ENCODE data around the gene RAB30. TPM values are rescaled to one million over a fixed set of nuclear protein-coding genes. Genes with fewer than 3 reads are reported as not detected.

Gene RAB30
- total and polyA plus RNA-seq, 7 experiments from 2014 or later = 7.4 to 50.2 (median 24.4) TPM

DNA sequence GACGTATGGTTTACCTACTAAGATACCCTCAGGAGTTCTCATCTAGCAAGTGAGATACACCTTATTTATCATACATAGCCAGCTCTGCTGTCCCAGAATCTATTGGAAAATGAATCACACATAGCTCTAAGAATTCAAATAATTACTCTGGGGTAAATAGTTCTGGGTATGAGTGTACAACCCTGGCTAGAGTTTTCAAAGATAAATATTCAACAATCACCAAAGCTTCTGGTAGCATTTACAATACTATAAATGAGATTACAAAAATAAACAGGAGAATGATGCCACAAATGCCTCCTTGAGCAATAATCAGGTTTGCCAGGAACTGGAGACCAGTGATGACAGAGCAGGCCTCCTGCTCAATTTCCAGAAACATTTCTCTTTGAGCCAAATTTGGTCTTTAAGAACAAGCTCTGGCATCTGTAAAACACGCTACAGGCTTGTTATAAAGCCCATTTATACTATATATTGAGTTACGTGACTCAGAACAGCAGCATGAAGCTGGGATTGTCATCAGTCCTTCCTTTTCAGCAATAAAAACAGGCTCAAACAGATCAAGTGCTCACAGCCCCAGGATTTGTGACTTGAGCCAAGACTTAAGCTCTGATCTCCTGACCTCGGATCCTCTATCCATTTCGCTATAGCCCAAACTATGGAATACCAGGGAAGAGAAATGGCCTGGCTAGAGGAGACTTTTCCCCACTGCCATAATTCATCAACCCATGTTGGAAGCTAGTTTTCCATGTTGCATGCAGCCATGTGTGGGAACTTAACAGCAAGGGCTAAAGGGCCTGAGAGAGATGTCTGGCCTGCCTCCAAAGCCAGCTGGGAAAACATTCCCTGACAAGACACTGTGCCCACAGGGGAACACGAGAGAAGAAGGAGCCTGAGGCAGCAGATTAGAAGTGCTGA is 19.7 kb downstream of the RAB30 start:
- no peak overlapping the region for H3K4me3 Mint-ChIP-seq
- peaks cover 20 to 64% (median 40%) of the 10 kb centered on the region in 7 donors for H3K4me1 Mint-ChIP-seq
- CTCF ChIA-PET = interaction anchor here (0.6 to 0.9 kb wide), 4 partner anchors 89 to 329 kb away, joined by 3 to 4 read pairs (median 3); no protein-coding TSS in a partner anchor
- POLR2A ChIA-PET = interaction anchor here (0.8 to 2.0 kb wide), 4 partner anchors 11 to 104 kb away, joined by 4 to 9 read pairs (median 4); partner anchors contain the start of genes PCF11 and RAB30
- H3K36me3 Mint-ChIP-seq = peaks cover 10 to 34% (median 25%) of the 10 kb centered on the region in 5 donors
- H3K27ac Mint-ChIP-seq = no peak overlapping the region
- H3K4me1 ChIP-seq (ENCODE audit: control insufficient read depth in 2 of 2, insufficient read depth in 2 of 2, low read length in 2 of 2) = peaks cover 7 to 8% of the 10 kb centered on the region in 2 donors
- DNase-seq (no peak), ATAC-seq (no peak)
- H3K27me3 ChIP-seq (ENCODE audit: control insufficient read depth in 2 of 2, insufficient read depth in 2 of 2, low read length in 2 of 2) = no peaks in the 10 kb centered on the region
- H3K4me3 ChIP-seq (ENCODE audit: low read length) = no peak overlapping the region
- peaks cover 0 to 3% (median 3%) of the 10 kb centered on the region in 3 experiments for H3K36me3 ChIP-seq (ENCODE audit: control insufficient read depth in 2 of 3, insufficient read depth in 3 of 3, low read length in 3 of 3)
- no peaks in the 10 kb centered on the region for H3K27me3 Mint-ChIP-seq
- peaks cover 0 to 8% (median 0%) of the 10 kb centered on the region in 3 experiments for H3K9me3 ChIP-seq (ENCODE audit: control insufficient read depth in 2 of 3, low read length in 3 of 3)
- peaks cover 0 to 23% (median 6%) of the 10 kb centered on the region in 11 donors for H3K9me3 Mint-ChIP-seq
- H3K27ac ChIP-seq (ENCODE audit: low read depth, low read length) = no peak overlapping the region
- intact Hi-C loops (cut with micrococcal nuclease) = no loop called here

DNA sequence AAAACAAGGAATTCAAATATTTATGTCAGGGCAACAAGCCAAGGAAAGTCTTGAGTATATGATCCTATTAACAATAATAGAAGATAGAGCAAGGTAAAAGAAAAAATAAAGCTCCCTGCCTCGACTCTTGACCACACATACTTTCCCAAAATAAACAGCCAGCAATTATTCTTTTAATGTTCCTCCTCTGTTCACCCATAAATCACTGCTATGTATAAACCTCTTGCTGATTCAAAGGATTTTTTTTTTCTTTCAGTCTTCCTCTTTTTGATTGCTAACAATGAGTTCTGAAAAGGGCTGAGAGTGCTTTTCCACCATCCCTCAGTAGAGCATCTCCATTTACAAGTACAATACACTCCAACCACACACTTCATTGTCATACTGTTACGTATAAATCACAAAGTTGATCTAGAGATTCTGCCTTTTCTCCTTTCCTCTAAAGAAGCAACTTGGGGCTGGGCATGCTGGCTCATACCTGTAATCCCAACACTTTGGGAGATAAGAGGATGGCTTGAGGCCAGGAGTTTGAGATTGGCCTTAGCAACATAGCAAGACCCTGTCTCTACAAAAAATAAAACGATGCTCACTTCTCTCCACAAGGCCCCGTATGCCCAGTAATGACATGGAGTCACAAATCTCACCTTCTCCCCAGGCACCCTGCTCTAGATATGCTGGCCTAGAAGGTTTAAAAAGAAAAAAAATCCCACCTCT is 24.0 kb downstream of the RAB30 start:
- CTCF ChIA-PET = interaction anchor here (1.3 kb wide), 1 partner anchor 41 kb away, joined by 3 read pairs; no protein-coding TSS in a partner anchor
- ATAC-seq = no peak
- Histone ChIP-seq H3K9me3 (ENCODE audit: control insufficient read depth in 2 of 3, low read length in 3 of 3) (peaks cover 0 to 8% (median 0%) of the 10 kb centered on the region in 3 experiments), H3K36me3 (ENCODE audit: control insufficient read depth in 2 of 3, insufficient read depth in 3 of 3, low read length in 3 of 3) (peaks cover 0 to 3% (median 0%) of the 10 kb centered on the region in 3 experiments), H3K27ac (ENCODE audit: low read depth, low read length) (no peak overlapping the region), H3K27me3 (ENCODE audit: control insufficient read depth in 2 of 2, insufficient read depth in 2 of 2, low read length in 2 of 2) (no peaks in the 10 kb centered on the region), H3K4me3 (ENCODE audit: low read length) (no peak overlapping the region), H3K4me1 (ENCODE audit: control insufficient read depth in 2 of 2, insufficient read depth in 2 of 2, low read length in 2 of 2) (no peaks in the 10 kb centered on the region)
- no peak for DNase-seq
- H3K9me3 Mint-ChIP-seq = peaks cover 0 to 23% (median 6%) of the 10 kb centered on the region in 11 donors
- POLR2A ChIA-PET = interaction anchor here (0.5 kb wide), 1 partner anchor 68 kb away, joined by 4 read pairs; no protein-coding TSS in a partner anchor
- intact Hi-C loops (cut with micrococcal nuclease) = loop anchor here in 1 of 2 donors (2.0 kb wide), 1 partner anchor 17 kb away; no protein-coding TSS in a partner anchor
- H3K4me3 Mint-ChIP-seq = peak overlapping the region in 1 of 10 donors; percentile 0
- H3K4me1 Mint-ChIP-seq = peaks cover 3 to 65% (median 25%) of the 10 kb centered on the region in 7 donors
- peak overlapping the region in 6 of 9 donors; percentile 16 to 38 (median 26) for H3K27ac Mint-ChIP-seq
- H3K27me3 Mint-ChIP-seq = no peaks in the 10 kb centered on the region
- H3K36me3 Mint-ChIP-seq = peaks cover 3 to 20% (median 16%) of the 10 kb centered on the region in 5 donors

DNA sequence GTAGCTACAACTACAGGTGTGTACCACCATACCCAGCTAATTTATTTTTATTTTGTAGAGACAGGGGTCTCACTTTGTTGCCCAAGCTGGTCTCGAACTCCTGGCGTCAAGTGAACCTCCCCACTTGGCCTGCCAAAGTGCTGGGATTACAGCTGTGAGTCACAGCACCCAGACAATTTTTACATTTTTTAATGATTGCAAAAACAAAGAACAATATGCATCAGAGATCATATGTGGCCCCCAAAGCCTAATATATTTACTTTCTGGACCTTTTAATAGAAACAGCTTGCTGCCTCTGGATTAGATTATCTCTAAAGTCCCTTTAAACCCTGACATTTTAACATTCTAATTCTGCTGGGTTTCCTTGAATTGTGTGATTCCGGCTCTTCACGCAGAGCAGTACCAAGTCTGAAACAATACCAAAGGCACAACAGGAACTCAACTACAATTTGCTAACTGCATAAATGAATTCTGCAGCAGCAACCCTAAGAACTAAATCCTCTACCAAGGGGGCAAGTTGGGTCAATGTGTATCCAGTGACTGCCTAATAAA is 25.0 kb downstream of the RAB30 start:
- ATAC-seq = no peak
- Histone ChIP-seq H3K9me3 (ENCODE audit: control insufficient read depth in 2 of 3, low read length in 3 of 3) (peaks cover 0 to 8% (median 0%) of the 10 kb centered on the region in 3 experiments), H3K36me3 (ENCODE audit: control insufficient read depth in 2 of 3, insufficient read depth in 3 of 3, low read length in 3 of 3) (peaks cover 0 to 3% (median 0%) of the 10 kb centered on the region in 3 experiments), H3K4me1 (ENCODE audit: control insufficient read depth in 2 of 2, insufficient read depth in 2 of 2, low read length in 2 of 2) (no peaks in the 10 kb centered on the region), H3K4me3 (ENCODE audit: low read length) (no peak overlapping the region), H3K27ac (ENCODE audit: low read depth, low read length) (no peak overlapping the region), H3K27me3 (ENCODE audit: control insufficient read depth in 2 of 2, insufficient read depth in 2 of 2, low read length in 2 of 2) (no peaks in the 10 kb centered on the region)
- CTCF ChIA-PET = interaction anchor here (0.6 to 1.3 kb wide), 3 partner anchors 9 to 42 kb away, joined by 3 to 6 read pairs (median 3); no protein-coding TSS in a partner anchor
- no peak overlapping the region for H3K4me3 Mint-ChIP-seq
- peaks cover 3 to 62% (median 25%) of the 10 kb centered on the region in 7 donors for H3K4me1 Mint-ChIP-seq
- DNase-seq = no peak
- POLR2A ChIA-PET = interaction anchor here (0.8 to 1.3 kb wide), 2 partner anchors 28 to 40 kb away, joined by 3 read pairs; no protein-coding TSS in a partner anchor
- intact Hi-C loops (cut with micrococcal nuclease) = no loop called here
- H3K9me3 Mint-ChIP-seq = peaks cover 0 to 16% (median 6%) of the 10 kb centered on the region in 11 donors
- peak overlapping the region in 1 of 9 donors; percentile 14 for H3K27ac Mint-ChIP-seq
- peaks cover 3 to 16% (median 15%) of the 10 kb centered on the region in 5 donors for H3K36me3 Mint-ChIP-seq
- no peaks in the 10 kb centered on the region for H3K27me3 Mint-ChIP-seq

DNA sequence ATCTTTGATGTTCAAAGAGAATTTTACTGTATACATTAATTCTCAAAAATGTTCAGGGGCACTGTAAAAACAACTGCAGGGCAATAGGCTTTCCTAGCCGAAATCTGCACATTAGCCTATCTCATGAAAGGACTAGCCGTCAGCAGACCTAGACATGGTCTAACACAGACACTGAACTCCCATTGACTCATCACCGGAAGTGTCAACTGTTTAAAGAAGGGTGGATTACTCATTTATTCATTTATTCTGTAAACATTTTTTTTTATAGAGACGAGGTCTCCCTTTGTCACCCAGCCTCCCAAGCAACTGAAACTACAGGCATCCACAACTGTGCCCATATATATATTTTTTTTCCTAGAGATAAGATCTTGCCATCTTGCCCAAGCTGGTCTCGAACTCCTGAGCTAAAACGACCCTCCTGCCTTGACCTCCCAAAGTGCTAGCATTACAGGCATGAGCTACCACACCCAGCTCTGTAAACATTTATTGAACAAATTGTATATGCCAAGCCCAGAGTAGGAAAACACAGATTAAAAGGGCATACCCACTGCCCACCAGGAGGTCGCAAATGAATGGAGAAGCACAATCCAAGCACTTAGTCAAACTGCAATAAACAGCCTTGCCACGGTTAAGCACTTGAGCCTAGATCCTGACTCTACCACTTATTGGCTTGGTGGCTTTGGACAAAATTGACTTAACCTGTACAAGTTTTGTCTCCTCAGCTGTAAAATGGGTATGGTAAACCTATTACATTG is 26.6 kb downstream of the RAB30 start:
- POLR2A ChIA-PET = interaction anchor here (1.3 kb wide), 1 partner anchor 42 kb away, joined by 3 read pairs; no protein-coding TSS in a partner anchor
- Histone ChIP-seq H3K4me3 (ENCODE audit: low read length) (no peak overlapping the region), H3K9me3 (ENCODE audit: control insufficient read depth in 2 of 3, low read length in 3 of 3) (no peaks in the 10 kb centered on the region), H3K27me3 (ENCODE audit: control insufficient read depth in 2 of 2, insufficient read depth in 2 of 2, low read length in 2 of 2) (no peaks in the 10 kb centered on the region), H3K36me3 (ENCODE audit: control insufficient read depth in 2 of 3, insufficient read depth in 3 of 3, low read length in 3 of 3) (no peaks in the 10 kb centered on the region), H3K27ac (ENCODE audit: low read depth, low read length) (no peak overlapping the region), H3K4me1 (ENCODE audit: control insufficient read depth in 2 of 2, insufficient read depth in 2 of 2, low read length in 2 of 2) (no peaks in the 10 kb centered on the region)
- H3K36me3 Mint-ChIP-seq = peaks cover 0 to 7% (median 3%) of the 10 kb centered on the region in 5 donors
- peaks cover 0 to 1% (median 0%) of the 10 kb centered on the region in 11 donors for H3K9me3 Mint-ChIP-seq
- no peak overlapping the region for H3K4me3 Mint-ChIP-seq
- peak overlapping the region in 3 of 9 donors; percentile 3 to 50 (median 22) for H3K27ac Mint-ChIP-seq
- no peak for DNase-seq
- no peaks in the 10 kb centered on the region for H3K27me3 Mint-ChIP-seq
- ATAC-seq = peak; percentile 67
- CTCF ChIA-PET = interaction anchor here (0.6 kb wide), 1 partner anchor 103 kb away, joined by 5 read pairs; no protein-coding TSS in a partner anchor
- intact Hi-C loops (cut with micrococcal nuclease) = no loop called here
- H3K4me1 Mint-ChIP-seq = peaks cover 3 to 56% (median 34%) of the 10 kb centered on the region in 7 donors

DNA sequence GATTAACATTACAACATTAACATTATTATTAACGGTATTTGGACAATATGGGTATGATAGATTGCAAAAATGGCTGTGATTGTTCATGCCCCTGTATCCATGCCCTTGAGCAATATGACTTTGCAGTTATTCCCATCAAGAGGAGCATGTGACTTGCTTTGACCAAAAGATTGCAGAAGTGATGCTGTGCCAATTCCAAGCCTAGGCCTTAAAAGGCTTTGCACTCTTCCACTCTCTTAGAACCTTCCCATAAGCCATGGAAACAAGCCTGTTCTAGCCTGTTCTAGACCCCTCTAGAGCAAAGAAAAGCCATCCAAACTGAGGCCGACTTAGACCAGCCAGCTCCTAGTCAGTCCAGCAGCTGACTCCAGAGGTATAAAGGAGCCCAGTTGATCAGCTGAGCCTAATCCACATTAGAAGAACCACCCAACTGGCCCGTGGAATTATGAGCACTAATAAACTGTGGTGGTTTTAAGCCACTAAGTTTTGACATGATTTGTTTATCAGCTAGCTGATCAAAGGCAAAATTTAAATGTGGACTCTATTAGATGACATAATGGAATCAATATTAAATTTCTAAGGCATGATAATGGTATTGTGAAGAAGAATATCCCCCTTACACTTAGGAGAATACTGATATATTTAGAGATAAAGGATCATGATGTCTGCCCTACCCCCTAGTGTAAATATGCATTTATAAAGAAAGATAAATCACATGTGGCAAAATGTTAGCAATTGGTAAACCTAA is 28.6 kb downstream of the RAB30 start:
- Histone ChIP-seq H3K27me3 (ENCODE audit: control insufficient read depth in 2 of 2, insufficient read depth in 2 of 2, low read length in 2 of 2) (no peaks in the 10 kb centered on the region), H3K9me3 (ENCODE audit: control insufficient read depth in 2 of 3, low read length in 3 of 3) (no peaks in the 10 kb centered on the region), H3K4me3 (ENCODE audit: low read length) (no peak overlapping the region), H3K4me1 (ENCODE audit: control insufficient read depth in 2 of 2, insufficient read depth in 2 of 2, low read length in 2 of 2) (no peaks in the 10 kb centered on the region), H3K36me3 (ENCODE audit: control insufficient read depth in 2 of 3, insufficient read depth in 3 of 3, low read length in 3 of 3) (no peaks in the 10 kb centered on the region), H3K27ac (ENCODE audit: low read depth, low read length) (no peak overlapping the region)
- peaks cover 0 to 5% (median 0%) of the 10 kb centered on the region in 11 donors for H3K9me3 Mint-ChIP-seq
- no peak overlapping the region for H3K27ac Mint-ChIP-seq
- DNase-seq = no peak
- H3K4me3 Mint-ChIP-seq = no peak overlapping the region
- peaks cover 0 to 15% (median 9%) of the 10 kb centered on the region in 5 donors for H3K36me3 Mint-ChIP-seq
- intact Hi-C loops (cut with micrococcal nuclease) = no loop called here
- ChIA-PET POLR2A (no interaction called here), CTCF (no interaction called here)
- no peaks in the 10 kb centered on the region for H3K27me3 Mint-ChIP-seq
- H3K4me1 Mint-ChIP-seq = peaks cover 8 to 55% (median 40%) of the 10 kb centered on the region in 7 donors
- no peak for ATAC-seq

All from naive thymus-derived CD4-positive, alpha-beta T cell (primary cell).